SK-N-MC (cell line): Measurements from ENCODE around the gene CACNA1E.

Experiments
- DNase-seq: peaks from one replicate; pipeline ENCODE4 v3.0.0-alpha.2; 2011; ENCODE audit warnings: low read depth, low spot score
- H3K27ac ChIP-seq: fragments of 200-600 bp; sonication (generic); 2 replicates; pipeline ENCODE4 v1.5.1; 2016; ENCODE audit warnings: mixed run types
- H3K36me3 ChIP-seq: fragments of 200-600 bp; sonication (generic); 2 replicates; pipeline ENCODE4 v1.6.1; 2017; ENCODE audit warnings: antibody characterized with exemption, low read length, mixed read lengths; ENCODE audit not compliant: insufficient read depth
- H3K4me3 ChIP-seq: fragments of 200-600 bp; sonication (generic); 2 replicates; pipeline ENCODE4 v1.5.1; 2016
- H3K9ac ChIP-seq: fragments of 200-600 bp; sonication (generic); 2 replicates; pipeline ENCODE4 v1.8.0; 2017; ENCODE audit warnings: mixed run types, mixed read lengths; ENCODE audit not compliant: insufficient read length
- H3K9me3 ChIP-seq: fragments of 200-600 bp; sonication (generic); 2 replicates; pipeline ENCODE4 v1.6.1; 2017; ENCODE audit warnings: low read depth, mild to moderate bottlenecking, antibody characterized with exemption, low read length, moderate library complexity, mixed read lengths
- EZH2 ChIP-seq: fragments of 200-600 bp; sonication (generic); IDR thresholded peaks from one replicate; pipeline ENCODE4 v1.6.1; 2017; ENCODE audit warnings: antibody characterized with exemption
- FOXP2 ChIP-seq: optimal IDR thresholded peaks from 2 replicates; pipeline ENCODE3; 2011; ENCODE audit warnings: mild to moderate bottlenecking, moderate library complexity; ENCODE audit not compliant: insufficient read depth; ENCODE audit errors: extremely low read length, control extremely low read depth
- POLR2AphosphoS5 ChIP-seq: IDR thresholded peaks from 2 replicates; pipeline ENCODE4 v1.6.1; 2012; ENCODE audit warnings: mild to moderate bottlenecking, low read depth, low read length, borderline replicate concordance

Gene CACNA1E

DNA sequence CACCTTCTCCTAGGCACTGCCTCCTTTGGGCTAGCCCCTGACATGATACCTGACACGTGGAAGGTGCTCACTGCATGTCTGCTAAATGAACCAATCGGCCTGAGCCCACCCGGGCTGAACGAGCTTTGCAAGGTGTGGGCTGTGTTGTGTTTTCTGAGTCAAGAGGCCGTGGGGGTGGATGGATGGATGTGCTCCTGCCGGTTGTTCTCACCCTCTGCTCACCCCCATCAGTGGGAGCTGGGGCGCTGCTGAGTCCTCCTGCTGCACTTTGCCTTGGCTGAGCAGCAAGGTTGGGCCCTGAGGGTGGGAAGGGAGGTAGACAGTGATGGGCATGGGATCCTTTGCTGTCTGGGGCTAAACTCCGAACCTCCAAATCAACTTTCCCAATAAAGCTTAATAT, 6.7 kb upstream of the CACNA1E start:
- no peak overlapping the region for H3K27ac ChIP-seq
- H3K36me3 ChIP-seq: no peaks in the 10 kb centered on the region
- DNase-seq: no peak
- H3K9ac ChIP-seq: no peak overlapping the region
- no peaks in the 10 kb centered on the region for H3K9me3 ChIP-seq
- TF ChIP-seq FOXP2: no peak
- no peak overlapping the region for H3K4me3 ChIP-seq

DNA sequence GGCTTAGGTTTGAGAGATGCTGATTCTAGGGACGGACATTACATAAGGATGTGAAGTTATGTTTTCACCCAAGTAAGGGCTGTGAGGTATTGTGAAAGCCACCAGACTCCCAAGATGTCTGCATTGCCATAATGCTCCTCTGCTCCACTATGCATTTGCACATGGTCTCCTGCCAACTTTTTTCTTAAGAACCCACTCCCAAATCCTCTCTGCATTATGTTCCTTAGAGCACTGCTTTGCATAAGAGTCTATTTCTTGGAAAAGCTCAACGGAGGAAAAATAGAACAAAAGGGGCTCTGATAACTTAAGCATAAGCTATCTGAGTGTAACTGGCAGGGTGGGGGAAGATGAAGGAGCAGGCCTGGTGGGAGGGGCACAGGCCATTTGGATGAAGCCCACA, 5.0 kb upstream of the CACNA1E start:
- TF ChIP-seq FOXP2 (no peak), EZH2 (no peak), POLR2AphosphoS5 (no peak)

DNA sequence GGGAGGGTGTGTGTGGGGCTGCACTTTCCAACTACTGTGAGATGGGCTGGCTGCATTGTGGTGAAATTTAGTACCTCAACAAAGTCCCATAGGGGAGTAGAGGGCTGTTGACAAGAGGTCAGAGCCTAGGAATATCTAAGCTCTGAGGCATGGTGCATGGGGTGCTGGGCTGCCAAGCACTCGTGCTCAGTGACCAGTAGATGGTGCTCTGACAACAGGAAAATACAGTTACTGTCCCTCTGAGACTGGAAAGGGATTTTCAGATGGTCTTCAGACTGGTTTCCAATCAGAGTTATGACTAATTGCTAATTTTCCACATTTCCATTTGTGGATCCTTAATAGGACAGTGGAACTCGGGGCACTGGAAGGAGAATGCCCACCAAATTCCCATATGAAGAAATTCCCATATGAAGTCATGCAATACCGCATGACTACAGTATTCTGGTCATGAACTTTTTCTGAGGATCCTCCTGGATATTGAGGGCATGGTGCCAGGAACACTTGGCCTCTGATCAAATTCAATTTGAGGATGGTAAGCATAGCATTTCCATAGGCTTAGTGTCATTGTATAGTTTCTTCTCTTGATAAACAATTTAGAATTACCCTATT, 4.1 kb upstream of the CACNA1E start:
- no peaks in the 10 kb centered on the region for H3K36me3 ChIP-seq
- H3K27ac ChIP-seq: no peak overlapping the region
- no peak overlapping the region for H3K4me3 ChIP-seq
- no peaks in the 10 kb centered on the region for H3K9me3 ChIP-seq
- no peak overlapping the region for H3K9ac ChIP-seq
- DNase-seq: peak; percentile 8
- TF ChIP-seq FOXP2: no peak
- TF ChIP-seq POLR2AphosphoS5: no peak
- no peak for TF ChIP-seq EZH2

More for the DNA sequence above, 5.0 kb upstream of the CACNA1E start:
- Histone ChIP-seq H3K36me3 (no peaks in the 10 kb centered on the region), H3K9me3 (no peaks in the 10 kb centered on the region), H3K27ac (no peak overlapping the region), H3K4me3 (no peak overlapping the region), H3K9ac (no peak overlapping the region)
- DNase-seq: no peak

DNA sequence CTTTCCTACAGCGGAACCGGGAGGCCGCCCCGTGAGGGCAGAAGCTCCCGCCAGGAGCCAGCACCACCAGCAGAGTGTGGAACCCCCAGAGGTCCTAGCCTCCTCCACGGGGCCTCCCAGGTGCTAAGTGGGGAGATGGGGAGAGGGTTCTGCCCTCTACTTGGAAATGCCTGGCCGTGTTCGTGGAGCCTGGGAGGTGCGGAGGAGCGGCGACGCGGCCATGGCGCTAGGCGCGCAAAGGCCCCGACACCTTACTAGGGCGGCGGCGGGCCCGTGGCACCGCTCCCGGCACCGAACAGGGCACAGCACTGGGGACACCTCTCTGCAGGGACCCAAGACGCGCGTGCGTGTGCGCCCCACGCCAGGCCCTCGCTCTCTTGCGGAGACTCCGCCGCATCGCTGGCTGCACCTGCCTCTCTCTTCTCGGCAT, 1.3 kb upstream of the CACNA1E start:
- Histone ChIP-seq H3K36me3 (no peaks in the 10 kb centered on the region), H3K9ac (no peak overlapping the region), H3K4me3 (no peak overlapping the region), H3K27ac (no peak overlapping the region), H3K9me3 (no peaks in the 10 kb centered on the region)
- TF ChIP-seq EZH2 (no peak), POLR2AphosphoS5 (no peak), FOXP2 (no peak)
- DNase-seq: no peak

DNA sequence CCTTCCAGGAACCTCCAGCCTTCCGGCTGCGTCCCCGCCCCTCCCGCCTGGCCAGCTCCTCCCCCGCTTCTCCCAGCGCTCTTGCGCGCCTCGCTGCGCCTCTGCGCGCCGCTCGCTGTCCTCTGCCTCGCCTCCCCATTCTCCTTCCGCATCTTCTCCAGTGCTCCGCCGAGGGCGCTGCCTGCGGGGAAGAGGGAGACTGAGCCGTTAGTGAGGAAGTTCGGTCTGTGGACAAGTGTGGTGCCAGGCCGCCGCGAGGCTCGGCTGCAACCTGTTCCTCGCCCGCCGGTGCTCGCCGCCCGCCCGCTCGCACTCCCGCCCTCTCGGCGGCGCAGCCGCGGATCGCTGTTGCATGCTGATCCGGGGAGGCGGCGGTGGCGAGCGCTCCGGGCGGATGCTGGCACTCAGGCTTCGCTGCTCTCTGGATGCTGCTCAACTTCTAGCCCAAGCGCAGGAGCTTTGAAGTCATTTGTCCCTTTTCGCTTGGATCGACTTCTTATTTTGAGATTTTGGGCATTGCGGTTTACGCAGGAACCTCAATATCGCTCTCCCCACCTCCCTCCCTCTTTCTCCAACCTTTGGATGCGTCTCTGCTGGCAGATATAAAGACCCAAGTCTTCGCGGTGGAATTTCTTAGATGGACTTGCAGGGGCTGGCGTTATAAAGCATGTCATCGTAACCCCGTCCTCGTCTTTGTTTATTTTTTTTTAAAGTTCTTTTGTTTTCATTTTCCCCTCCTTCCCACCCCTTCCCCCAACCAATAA, 614 bp upstream of the CACNA1E start:
- no peaks in the 10 kb centered on the region for H3K36me3 ChIP-seq
- no peak overlapping the region for H3K9ac ChIP-seq
- DNase-seq: no peak
- H3K4me3 ChIP-seq: no peak overlapping the region
- H3K9me3 ChIP-seq: no peaks in the 10 kb centered on the region
- TF ChIP-seq EZH2 (peak; percentile 83), FOXP2 (no peak), POLR2AphosphoS5 (no peak)
- H3K27ac ChIP-seq: no peak overlapping the region

DNA sequence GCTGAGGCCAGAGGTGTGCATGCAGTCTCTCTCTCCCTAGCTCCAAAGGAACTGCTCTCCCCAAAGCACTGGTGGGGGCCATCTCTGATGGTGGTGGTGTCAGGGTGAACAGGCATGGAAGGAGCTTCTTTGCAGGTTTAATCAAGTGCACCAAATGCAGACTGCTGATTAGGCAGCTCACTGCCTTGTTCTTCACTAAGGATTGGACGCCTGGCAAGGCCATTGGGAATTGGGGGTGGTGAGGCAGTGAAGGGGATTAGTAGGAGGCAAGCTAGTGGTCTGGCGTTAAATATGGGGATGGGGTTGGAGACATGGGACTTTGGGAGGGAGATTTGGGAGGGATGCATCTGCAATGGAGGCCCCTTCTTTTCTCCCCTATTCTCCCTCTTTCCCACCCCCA, 1.5 kb downstream of the CACNA1E start:
- no peak overlapping the region for H3K27ac ChIP-seq
- no peak overlapping the region for H3K9ac ChIP-seq
- TF ChIP-seq FOXP2 (no peak), POLR2AphosphoS5 (no peak)
- H3K36me3 ChIP-seq: no peaks in the 10 kb centered on the region
- no peak overlapping the region for H3K4me3 ChIP-seq
- no peaks in the 10 kb centered on the region for H3K9me3 ChIP-seq
- no peak for DNase-seq

DNA sequence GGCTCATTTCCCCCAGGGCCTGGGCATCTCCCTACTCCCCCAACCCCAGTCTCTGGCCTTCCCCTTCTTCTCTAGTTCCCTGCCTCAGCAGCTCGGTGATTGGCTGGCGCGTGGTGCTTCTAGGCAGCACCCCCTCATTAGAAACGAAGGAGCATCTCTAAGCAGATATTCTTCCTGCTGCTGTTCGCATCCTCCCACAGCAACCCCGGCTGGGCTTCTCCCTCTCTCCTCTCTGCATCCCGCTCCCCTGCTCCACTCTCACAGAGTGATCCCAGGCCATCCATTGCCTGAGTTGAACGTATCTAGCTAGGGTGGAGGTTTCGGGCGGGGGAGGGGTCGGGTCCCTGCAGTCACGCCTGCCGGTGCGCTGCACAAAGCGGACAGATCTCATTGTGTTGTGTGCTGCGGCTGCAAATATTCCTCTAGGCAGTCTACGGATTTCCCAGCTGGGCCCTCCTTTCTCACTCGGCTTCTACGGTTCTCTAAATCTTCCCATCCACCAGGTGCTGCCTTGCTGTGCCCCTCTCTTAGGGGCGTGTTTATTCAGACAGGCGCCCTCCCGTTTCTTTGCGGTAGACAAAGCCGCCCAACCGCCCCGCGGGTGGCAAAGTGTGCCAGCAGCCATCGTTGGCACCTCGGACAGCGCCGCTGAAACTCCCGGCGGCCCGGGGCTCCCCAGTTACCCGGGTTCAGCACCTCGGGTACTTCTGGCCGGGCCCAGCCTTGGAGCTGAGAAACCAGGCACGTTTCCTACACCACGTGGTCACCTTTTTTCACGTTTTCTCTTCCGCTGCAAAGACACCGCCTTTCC, 2.2 kb downstream of the CACNA1E start:
- peak; percentile 92 for TF ChIP-seq EZH2
- TF ChIP-seq POLR2AphosphoS5: no peak
- no peak for TF ChIP-seq FOXP2
- H3K9me3 ChIP-seq: no peaks in the 10 kb centered on the region
- H3K36me3 ChIP-seq: no peaks in the 10 kb centered on the region
- H3K9ac ChIP-seq: no peak overlapping the region
- no peak for DNase-seq
- H3K27ac ChIP-seq: no peak overlapping the region
- H3K4me3 ChIP-seq: no peak overlapping the region

DNA sequence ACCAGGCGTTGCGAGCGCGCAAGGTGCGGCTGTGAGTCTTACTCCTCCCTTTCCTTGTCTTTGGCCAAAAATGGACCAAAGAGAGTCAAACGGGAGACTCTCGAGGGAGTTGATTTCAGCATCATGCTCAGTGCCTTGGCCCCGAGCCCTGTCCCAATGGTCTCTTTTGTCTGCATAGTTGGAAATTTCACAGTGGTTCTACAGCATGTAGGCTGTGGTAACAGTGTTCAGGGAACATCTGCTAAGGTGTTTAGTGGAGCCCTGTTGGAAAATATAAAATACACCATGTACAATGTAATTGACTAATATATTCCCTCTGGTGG, 2.7 kb downstream of the CACNA1E start:
- DNase-seq: no peak
- Histone ChIP-seq H3K9me3 (no peaks in the 10 kb centered on the region), H3K9ac (no peak overlapping the region), H3K27ac (no peak overlapping the region), H3K36me3 (no peaks in the 10 kb centered on the region), H3K4me3 (no peak overlapping the region)
- TF ChIP-seq EZH2 (peak; percentile 30), POLR2AphosphoS5 (no peak)

DNA sequence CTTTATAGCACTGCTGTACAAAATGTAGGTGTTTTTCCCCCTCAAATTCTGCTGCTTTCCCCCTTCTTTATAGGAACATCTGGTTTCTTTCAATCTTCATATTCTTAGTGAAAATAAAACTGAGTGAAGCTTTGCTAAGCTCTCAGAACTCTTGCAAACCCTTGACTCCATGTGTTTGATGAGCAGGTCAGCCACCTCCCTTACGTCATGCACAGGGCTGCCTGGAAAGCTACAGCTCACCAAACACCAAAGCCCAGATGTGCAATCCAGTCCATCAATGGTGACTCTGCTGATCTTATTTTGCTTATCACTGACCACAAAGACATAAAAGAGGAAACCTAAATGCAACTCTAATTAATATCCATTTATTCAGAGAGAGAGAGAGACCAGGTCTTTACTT, 5.5 kb downstream of the CACNA1E start:
- no peak overlapping the region for H3K4me3 ChIP-seq
- DNase-seq: no peak
- no peak overlapping the region for H3K9ac ChIP-seq
- no peaks in the 10 kb centered on the region for H3K36me3 ChIP-seq
- H3K27ac ChIP-seq: no peak overlapping the region
- no peaks in the 10 kb centered on the region for H3K9me3 ChIP-seq
- no peak for TF ChIP-seq FOXP2
- no peak for TF ChIP-seq POLR2AphosphoS5
- no peak for TF ChIP-seq EZH2
